ENCODE data around the gene GPHN. TPM values are rescaled to one million over a fixed set of nuclear protein-coding genes. Genes with fewer than 3 reads are reported as not detected.

GPHN gene
- total RNA-seq, 1 experiment from 2014 or later, result 18.1 TPM

DNA sequence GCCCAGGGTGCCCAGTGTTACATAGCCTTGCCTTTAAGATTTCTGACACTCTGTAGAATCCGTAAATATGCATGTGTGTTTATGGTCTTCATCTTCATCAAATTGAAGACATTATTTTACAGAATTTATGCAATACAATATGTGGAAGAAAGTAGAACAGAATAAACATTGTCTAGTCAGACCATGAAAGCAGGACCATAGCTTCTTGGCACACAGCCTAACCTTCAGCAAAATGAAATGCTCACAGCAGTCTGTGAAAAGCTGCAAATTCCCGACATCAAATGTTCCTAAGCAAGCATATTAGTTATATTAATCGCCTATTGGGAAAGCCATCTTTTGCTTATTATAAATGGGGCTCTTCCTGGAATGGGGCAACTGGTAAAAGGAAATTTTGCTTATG is 570.0 kb downstream of the GPHN start:
- H3K4me1 Mint-ChIP-seq, result peaks cover 4% of the 10 kb centered on the region; the same call in 1 of the 2 replicates
- ChIA-PET POLR2A (no interaction called here), CTCF (no interaction called here)
- peaks cover 11% of the 10 kb centered on the region for H3K9me3 Mint-ChIP-seq
- ATAC-seq (no peak), DNase-seq (ENCODE audit: low spot score) (no peak)
- no peak overlapping the region for H3K4me3 Mint-ChIP-seq
- no peaks in the 10 kb centered on the region for H3K27me3 Mint-ChIP-seq (ENCODE audit: low read depth)
- no peaks in the 10 kb centered on the region; the same call in 1 of the 2 replicates for H3K36me3 Mint-ChIP-seq
- TF ChIP-seq PRRX2 (CRISPR knock-in tag; IDR thresholded peaks at IDR 0.05) (no peak), ZNF219 (CRISPR knock-in tag; IDR thresholded peaks at IDR 0.05; ENCODE audit: borderline replicate concordance) (no peak), RELA (CRISPR knock-in tag; IDR thresholded peaks at IDR 0.05; ENCODE audit: borderline replicate concordance) (no peak), HMGA2 (CRISPR knock-in tag; IDR thresholded peaks at IDR 0.05) (no peak), ZNF138 (CRISPR knock-in tag; conservative IDR thresholded peaks at IDR 0.05) (no peak)
- TF ChIP-seq, protein P1, sequence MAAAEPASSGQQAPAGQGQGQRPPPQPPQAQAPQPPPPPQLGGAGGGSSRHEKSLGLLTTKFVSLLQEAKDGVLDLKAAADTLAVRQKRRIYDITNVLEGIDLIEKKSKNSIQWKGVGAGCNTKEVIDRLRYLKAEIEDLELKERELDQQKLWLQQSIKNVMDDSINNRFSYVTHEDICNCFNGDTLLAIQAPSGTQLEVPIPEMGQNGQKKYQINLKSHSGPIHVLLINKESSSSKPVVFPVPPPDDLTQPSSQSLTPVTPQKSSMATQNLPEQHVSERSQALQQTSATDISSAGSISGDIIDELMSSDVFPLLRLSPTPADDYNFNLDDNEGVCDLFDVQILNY (CRISPR knock-in tag; IDR thresholded peaks at IDR 0.05), result no peak
- TF ChIP-seq, protein P2, sequence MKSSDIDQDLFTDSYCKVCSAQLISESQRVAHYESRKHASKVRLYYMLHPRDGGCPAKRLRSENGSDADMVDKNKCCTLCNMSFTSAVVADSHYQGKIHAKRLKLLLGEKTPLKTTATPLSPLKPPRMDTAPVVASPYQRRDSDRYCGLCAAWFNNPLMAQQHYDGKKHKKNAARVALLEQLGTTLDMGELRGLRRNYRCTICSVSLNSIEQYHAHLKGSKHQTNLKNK (CRISPR knock-in tag; IDR thresholded peaks at IDR 0.05), result no peak
- TF ChIP-seq, protein P3, sequence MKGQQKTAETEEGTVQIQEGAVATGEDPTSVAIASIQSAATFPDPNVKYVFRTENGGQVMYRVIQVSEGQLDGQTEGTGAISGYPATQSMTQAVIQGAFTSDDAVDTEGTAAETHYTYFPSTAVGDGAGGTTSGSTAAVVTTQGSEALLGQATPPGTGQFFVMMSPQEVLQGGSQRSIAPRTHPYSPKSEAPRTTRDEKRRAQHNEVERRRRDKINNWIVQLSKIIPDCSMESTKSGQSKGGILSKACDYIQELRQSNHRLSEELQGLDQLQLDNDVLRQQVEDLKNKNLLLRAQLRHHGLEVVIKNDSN (CRISPR knock-in tag; IDR thresholded peaks at IDR 0.05), result no peak
- TF ChIP-seq, protein P4, sequence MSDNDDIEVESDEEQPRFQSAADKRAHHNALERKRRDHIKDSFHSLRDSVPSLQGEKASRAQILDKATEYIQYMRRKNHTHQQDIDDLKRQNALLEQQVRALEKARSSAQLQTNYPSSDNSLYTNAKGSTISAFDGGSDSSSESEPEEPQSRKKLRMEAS (CRISPR knock-in tag; IDR thresholded peaks at IDR 0.05), result no peak
- no peak overlapping the region for H3K27ac Mint-ChIP-seq

DNA sequence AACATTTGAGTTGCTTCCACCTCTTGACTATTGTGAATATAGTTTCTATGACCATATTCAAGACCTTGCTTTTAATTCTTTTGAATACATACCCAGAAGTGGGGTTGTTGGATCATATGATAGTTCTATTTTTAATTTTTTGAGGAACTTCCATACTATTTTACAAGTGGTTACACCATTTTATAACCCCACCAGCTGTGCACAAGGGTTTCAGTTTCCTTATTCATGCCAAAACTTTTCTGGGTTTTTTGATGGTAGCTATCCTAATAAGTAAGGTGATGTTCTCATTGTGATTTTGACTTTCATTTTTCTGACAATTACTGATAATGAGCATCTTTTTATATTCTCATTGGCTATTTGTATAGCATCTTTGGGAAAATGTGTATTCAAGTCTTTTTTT is 571.9 kb downstream of the GPHN start:
- Mint-ChIP-seq H3K36me3 (no peaks in the 10 kb centered on the region; the same call in 1 of the 2 replicates), H3K27ac (no peak overlapping the region), H3K4me3 (no peak overlapping the region), H3K9me3 (peaks cover 11% of the 10 kb centered on the region), H3K27me3 (ENCODE audit: low read depth) (no peaks in the 10 kb centered on the region), H3K4me1 (peaks cover 4% of the 10 kb centered on the region; the same call in 1 of the 2 replicates)
- CTCF ChIA-PET, result no interaction called here
- TF ChIP-seq TEAD1 (CRISPR knock-in tag; IDR thresholded peaks at IDR 0.05), result no peak
- TF ChIP-seq JAZF1 (CRISPR knock-in tag; IDR thresholded peaks at IDR 0.05), result no peak
- TF ChIP-seq ZNF317 (CRISPR knock-in tag; IDR thresholded peaks at IDR 0.05; ENCODE audit: borderline replicate concordance, low read depth), result no peak
- TF ChIP-seq GTF2I (CRISPR knock-in tag; conservative IDR thresholded peaks at IDR 0.05), result no peak
- no peak for TF ChIP-seq ELF4 (CRISPR knock-in tag; IDR thresholded peaks at IDR 0.05; ENCODE audit: low read depth)
- no peak for TF ChIP-seq ESRRA (CRISPR knock-in tag; IDR thresholded peaks at IDR 0.05; ENCODE audit: borderline replicate concordance)
- ATAC-seq, result no peak
- POLR2A ChIA-PET, result no interaction called here
- DNase-seq (ENCODE audit: low spot score), result no peak

DNA sequence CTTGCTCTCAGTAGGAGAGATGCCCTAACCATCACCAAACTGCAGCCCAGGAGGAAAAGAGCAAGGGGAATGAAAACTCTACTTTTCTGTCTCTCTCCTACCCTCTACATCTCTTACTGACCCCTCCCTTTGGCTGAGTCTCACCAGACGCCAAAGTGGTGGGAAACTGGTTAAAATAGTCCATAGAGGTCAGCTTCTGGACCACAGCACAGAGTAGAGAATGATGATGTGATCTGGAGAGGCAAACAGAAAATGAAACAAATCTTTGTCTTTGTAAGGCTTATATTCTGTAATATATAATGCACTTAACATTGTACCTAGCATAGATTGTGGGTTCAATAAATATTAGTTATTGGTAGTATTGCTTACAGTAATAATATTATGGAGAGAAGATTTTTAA is 600.3 kb downstream of the GPHN start:
- ATAC-seq (no peak), DNase-seq (ENCODE audit: low spot score) (no peak)
- H3K27ac Mint-ChIP-seq, result no peak overlapping the region
- H3K27me3 Mint-ChIP-seq (ENCODE audit: low read depth), result no peaks in the 10 kb centered on the region
- no peak overlapping the region for H3K4me3 Mint-ChIP-seq
- H3K9me3 Mint-ChIP-seq, result peaks cover 25% of the 10 kb centered on the region
- CTCF ChIA-PET, result no interaction called here
- POLR2A ChIA-PET, result interaction anchor here (0.6 kb wide), 1 partner anchor 210 kb away, joined by 6 read pairs; no protein-coding TSS in a partner anchor
- peaks cover 7% of the 10 kb centered on the region for H3K36me3 Mint-ChIP-seq
- H3K4me1 Mint-ChIP-seq, result peaks cover 12% of the 10 kb centered on the region
- no peak for TF ChIP-seq JUN (CRISPR knock-in tag; IDR thresholded peaks at IDR 0.05)
- TF ChIP-seq, protein P5, sequence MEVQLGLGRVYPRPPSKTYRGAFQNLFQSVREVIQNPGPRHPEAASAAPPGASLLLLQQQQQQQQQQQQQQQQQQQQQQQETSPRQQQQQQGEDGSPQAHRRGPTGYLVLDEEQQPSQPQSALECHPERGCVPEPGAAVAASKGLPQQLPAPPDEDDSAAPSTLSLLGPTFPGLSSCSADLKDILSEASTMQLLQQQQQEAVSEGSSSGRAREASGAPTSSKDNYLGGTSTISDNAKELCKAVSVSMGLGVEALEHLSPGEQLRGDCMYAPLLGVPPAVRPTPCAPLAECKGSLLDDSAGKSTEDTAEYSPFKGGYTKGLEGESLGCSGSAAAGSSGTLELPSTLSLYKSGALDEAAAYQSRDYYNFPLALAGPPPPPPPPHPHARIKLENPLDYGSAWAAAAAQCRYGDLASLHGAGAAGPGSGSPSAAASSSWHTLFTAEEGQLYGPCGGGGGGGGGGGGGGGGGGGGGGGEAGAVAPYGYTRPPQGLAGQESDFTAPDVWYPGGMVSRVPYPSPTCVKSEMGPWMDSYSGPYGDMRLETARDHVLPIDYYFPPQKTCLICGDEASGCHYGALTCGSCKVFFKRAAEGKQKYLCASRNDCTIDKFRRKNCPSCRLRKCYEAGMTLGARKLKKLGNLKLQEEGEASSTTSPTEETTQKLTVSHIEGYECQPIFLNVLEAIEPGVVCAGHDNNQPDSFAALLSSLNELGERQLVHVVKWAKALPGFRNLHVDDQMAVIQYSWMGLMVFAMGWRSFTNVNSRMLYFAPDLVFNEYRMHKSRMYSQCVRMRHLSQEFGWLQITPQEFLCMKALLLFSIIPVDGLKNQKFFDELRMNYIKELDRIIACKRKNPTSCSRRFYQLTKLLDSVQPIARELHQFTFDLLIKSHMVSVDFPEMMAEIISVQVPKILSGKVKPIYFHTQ (CRISPR knock-in tag; IDR thresholded peaks at IDR 0.05), result no peak
- TF ChIP-seq, protein P4 (CRISPR knock-in tag; IDR thresholded peaks at IDR 0.05), result no peak
- TF ChIP-seq NFYB (CRISPR knock-in tag; conservative IDR thresholded peaks at IDR 0.05; ENCODE audit: low read depth), result no peak
- TF ChIP-seq, protein P6, sequence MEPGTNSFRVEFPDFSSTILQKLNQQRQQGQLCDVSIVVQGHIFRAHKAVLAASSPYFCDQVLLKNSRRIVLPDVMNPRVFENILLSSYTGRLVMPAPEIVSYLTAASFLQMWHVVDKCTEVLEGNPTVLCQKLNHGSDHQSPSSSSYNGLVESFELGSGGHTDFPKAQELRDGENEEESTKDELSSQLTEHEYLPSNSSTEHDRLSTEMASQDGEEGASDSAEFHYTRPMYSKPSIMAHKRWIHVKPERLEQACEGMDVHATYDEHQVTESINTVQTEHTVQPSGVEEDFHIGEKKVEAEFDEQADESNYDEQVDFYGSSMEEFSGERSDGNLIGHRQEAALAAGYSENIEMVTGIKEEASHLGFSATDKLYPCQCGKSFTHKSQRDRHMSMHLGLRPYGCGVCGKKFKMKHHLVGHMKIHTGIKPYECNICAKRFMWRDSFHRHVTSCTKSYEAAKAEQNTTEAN (CRISPR knock-in tag; IDR thresholded peaks at IDR 0.05), result no peak
- TF ChIP-seq, protein P7, sequence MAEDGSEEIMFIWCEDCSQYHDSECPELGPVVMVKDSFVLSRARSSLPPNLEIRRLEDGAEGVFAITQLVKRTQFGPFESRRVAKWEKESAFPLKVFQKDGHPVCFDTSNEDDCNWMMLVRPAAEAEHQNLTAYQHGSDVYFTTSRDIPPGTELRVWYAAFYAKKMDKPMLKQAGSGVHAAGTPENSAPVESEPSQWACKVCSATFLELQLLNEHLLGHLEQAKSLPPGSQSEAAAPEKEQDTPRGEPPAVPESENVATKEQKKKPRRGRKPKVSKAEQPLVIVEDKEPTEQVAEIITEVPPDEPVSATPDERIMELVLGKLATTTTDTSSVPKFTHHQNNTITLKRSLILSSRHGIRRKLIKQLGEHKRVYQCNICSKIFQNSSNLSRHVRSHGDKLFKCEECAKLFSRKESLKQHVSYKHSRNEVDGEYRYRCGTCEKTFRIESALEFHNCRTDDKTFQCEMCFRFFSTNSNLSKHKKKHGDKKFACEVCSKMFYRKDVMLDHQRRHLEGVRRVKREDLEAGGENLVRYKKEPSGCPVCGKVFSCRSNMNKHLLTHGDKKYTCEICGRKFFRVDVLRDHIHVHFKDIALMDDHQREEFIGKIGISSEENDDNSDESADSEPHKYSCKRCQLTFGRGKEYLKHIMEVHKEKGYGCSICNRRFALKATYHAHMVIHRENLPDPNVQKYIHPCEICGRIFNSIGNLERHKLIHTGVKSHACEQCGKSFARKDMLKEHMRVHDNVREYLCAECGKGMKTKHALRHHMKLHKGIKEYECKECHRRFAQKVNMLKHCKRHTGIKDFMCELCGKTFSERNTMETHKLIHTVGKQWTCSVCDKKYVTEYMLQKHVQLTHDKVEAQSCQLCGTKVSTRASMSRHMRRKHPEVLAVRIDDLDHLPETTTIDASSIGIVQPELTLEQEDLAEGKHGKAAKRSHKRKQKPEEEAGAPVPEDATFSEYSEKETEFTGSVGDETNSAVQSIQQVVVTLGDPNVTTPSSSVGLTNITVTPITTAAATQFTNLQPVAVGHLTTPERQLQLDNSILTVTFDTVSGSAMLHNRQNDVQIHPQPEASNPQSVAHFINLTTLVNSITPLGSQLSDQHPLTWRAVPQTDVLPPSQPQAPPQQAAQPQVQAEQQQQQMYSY (CRISPR knock-in tag; IDR thresholded peaks at IDR 0.05), result no peak
- TF ChIP-seq MYBL2 (CRISPR knock-in tag; IDR thresholded peaks at IDR 0.05), result no peak
- no peak for TF ChIP-seq GRHL2 (CRISPR knock-in tag; IDR thresholded peaks at IDR 0.05; ENCODE audit: insufficient replicate concordance, severe bottlenecking)
- TF ChIP-seq, protein P8, sequence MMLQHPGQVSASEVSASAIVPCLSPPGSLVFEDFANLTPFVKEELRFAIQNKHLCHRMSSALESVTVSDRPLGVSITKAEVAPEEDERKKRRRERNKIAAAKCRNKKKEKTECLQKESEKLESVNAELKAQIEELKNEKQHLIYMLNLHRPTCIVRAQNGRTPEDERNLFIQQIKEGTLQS (CRISPR knock-in tag; conservative IDR thresholded peaks at IDR 0.05), result no peak
